HAP-1 (cell line): ENCODE measurements around the gene MTFR1L.

Experiments used
- DNase-seq, 2 experiments: peaks; one replicate each; pipeline ENCODE4 v3.0.0-alpha.2; 2016 to 2020; ENCODE audit warnings: low spot score in 2 of 2
- H3K27me3 ChIP-seq: fragments of 250-450 bp; sonication (Bioruptor Pico); 2 replicates; pipeline ENCODE4 v1.5.1; 2020; ENCODE audit warnings: low read depth, mild to moderate bottlenecking, moderate library complexity
- H3K36me3 ChIP-seq: fragments of 250-450 bp; sonication (Bioruptor Pico); replicated peaks from 2 replicates; pipeline ENCODE4 v1.5.1; 2020; ENCODE audit warnings: mild to moderate bottlenecking
- H3K4me1 ChIP-seq: fragments of 250-450 bp; sonication (Bioruptor Pico); 2 replicates; pipeline ENCODE4 v1.5.1; 2020; ENCODE audit warnings: mild to moderate bottlenecking
- H3K4me3 ChIP-seq: fragments of 250-450 bp; sonication (Bioruptor Pico); 2 replicates; pipeline ENCODE4 v1.5.1; 2020; ENCODE audit warnings: mild to moderate bottlenecking, moderate library complexity
- H3K9me3 ChIP-seq: fragments of 250-450 bp; sonication (Bioruptor Pico); 2 replicates; pipeline ENCODE4 v1.5.1; 2020; ENCODE audit warnings: mild to moderate bottlenecking, moderate library complexity
- in situ Hi-C: fragments of 300-500 bp; cut with MboI; formaldehyde crosslinking; loops from 3 replicates; pipeline ENCODE4 v1.14.3; 2020; ENCODE audit warnings: low sequenced_read_pairs, inconsistent platforms, mixed read lengths

The MTFR1L gene

DNA sequence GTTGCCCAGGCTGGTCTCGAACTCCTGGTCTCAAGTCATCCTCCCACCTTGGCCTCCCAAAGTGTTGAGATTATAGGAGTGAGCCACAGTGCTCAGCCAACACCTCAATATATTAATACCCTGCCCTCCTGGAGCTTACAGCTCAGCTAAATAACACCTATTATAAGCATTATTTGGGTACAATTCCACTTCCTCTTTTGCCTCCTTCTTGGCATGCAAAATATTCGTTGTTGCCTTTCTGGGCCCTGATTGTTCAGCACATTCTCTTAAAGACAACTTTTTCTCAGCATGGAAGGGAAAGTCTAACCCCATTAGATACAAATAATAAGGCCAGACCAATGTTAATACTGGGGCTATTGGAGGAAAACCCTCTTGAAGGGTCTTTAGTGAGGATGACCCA is 53.0 kb downstream of the MTFR1L start:
- peaks cover 15% of the 10 kb centered on the region for H3K4me1 ChIP-seq
- H3K4me3 ChIP-seq = no peak overlapping the region
- H3K9me3 ChIP-seq = no peaks in the 10 kb centered on the region
- DNase-seq = no peak
- no peaks in the 10 kb centered on the region for H3K36me3 ChIP-seq
- H3K27me3 ChIP-seq = no peaks in the 10 kb centered on the region
- in situ Hi-C loops = no loop called here

DNA sequence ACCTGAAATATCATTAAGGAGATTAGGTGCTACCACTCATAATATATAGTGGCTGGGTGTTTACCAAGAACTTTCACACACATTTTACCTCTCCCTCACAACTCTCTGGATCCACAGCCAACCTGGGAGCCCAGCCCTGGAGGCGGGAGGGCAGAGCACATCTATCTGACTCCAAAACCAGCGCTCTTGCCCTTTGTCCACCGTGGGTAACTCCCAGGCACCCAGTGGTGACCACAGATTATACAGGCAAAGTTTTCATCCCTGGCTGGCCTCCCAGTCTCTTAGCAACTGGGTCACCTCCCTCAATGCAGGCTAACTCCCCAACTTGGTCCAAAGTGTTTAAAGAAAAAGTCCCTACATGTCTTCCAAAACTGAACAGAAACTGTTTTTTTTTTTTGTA is 53.4 kb downstream of the MTFR1L start:
- H3K27me3 ChIP-seq = no peaks in the 10 kb centered on the region
- no peaks in the 10 kb centered on the region for H3K9me3 ChIP-seq
- H3K4me1 ChIP-seq = peaks cover 15% of the 10 kb centered on the region
- in situ Hi-C loops = no loop called here
- DNase-seq = no peak
- H3K4me3 ChIP-seq = no peak overlapping the region
- no peaks in the 10 kb centered on the region for H3K36me3 ChIP-seq

DNA sequence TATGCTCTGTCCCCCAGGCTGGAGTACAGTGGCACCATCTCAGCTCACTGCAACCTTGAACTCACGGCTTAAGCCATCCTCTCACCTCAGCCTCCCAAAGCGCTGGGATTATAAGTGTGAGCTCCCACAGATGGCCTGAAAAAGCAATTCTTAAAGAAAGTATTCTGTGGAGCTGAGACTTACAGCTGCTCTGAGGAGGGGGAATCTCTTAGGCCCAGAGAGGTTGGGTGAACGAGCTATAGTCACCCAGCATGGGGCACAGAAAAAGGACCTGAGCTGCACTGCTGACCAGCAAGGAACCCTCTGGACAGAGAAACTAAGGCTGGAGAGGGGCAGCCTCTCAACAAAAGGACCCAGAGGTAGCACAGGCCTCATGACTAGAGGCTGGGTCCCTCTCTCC is 54.5 kb downstream of the MTFR1L start:
- Histone ChIP-seq H3K9me3 (no peaks in the 10 kb centered on the region), H3K27me3 (no peaks in the 10 kb centered on the region), H3K4me1 (peaks cover 15% of the 10 kb centered on the region), H3K4me3 (no peak overlapping the region), H3K36me3 (no peaks in the 10 kb centered on the region)
- in situ Hi-C loops = no loop called here
- DNase-seq = no peak

DNA sequence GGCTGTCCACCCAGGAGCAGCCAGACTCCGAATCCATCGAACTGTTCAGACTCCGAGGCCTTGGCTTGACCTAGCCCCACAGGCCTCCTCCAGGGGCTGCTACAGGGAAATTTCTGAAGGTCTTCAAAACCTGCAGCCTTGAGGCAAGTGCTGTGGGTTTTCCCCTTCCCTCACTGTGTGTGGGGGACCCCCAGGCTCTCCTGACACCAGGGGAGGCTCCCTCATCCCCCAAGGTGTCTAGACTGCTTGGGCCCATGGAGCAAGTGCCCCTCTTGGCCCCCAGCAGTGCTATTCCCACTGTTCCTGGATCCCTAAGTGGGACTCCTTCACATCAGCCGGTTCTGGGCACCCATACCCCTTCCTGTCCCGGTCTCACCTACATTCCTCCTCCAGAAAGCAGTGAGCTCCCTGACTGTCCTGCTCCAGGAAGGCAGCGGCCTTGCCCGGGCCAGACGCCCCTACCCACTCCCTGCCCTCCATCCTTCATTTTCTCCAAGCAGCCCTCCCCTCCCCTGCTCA is 54.9 kb downstream of the MTFR1L start:
- DNase-seq = no peak
- H3K36me3 ChIP-seq = no peaks in the 10 kb centered on the region
- no peaks in the 10 kb centered on the region for H3K27me3 ChIP-seq
- peak overlapping the region; percentile 36 for H3K4me3 ChIP-seq
- in situ Hi-C loops = no loop called here
- H3K9me3 ChIP-seq = no peaks in the 10 kb centered on the region
- peaks cover 15% of the 10 kb centered on the region for H3K4me1 ChIP-seq

DNA sequence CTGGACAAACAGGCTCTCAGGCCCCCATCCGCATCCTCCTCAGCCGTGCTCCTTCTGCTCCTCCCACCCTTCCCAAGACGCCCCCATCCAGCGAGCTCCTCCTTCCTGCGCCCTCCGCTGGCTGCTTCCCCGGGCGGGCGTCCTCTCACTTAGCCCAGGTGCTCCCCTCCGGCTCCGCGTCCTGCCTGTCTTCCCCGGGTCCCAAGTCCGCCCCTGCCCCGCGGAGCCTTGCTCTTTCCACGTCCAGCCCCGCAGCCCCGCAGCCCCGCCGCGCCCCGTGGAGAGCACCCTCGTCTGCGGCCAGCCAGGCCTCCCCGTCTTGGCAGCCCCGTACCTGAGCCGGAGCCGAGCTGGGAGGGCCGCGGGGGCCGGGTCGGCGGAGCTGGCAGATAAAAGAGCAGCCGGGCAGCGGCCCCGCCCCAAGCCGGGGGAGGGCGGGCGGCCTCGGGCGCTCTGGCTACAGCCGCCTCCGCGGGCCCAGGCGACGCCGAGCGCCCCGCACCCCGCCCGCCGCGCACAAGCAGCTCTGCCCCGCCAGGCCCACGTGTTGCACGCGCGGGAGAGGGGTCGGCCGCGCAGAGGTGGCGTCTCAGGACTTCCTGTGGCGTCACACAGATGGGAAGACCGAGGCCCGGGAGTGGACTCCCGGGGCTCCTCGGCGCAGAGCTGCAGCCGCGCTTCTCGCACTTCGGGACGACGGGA is 55.6 kb downstream of the MTFR1L start, which contains the start of gene PAQR7:
Gene PAQR7 (minus strand): TSS at position 555 of the 702 bp plus-strand sequence. CDS start 11,869 bp downstream, outside the sequence.
- Histone ChIP-seq H3K36me3 (no peaks in the 10 kb centered on the region), H3K27me3 (no peaks in the 10 kb centered on the region), H3K4me3 (peak within 1 kb of the TSS; percentile 36), H3K9me3 (no peaks in the 10 kb centered on the region), H3K4me1 (peaks cover 15% of the 10 kb centered on the region)
- peak; percentile 55 to 82 for DNase-seq
- in situ Hi-C loops = no loop called here

DNA sequence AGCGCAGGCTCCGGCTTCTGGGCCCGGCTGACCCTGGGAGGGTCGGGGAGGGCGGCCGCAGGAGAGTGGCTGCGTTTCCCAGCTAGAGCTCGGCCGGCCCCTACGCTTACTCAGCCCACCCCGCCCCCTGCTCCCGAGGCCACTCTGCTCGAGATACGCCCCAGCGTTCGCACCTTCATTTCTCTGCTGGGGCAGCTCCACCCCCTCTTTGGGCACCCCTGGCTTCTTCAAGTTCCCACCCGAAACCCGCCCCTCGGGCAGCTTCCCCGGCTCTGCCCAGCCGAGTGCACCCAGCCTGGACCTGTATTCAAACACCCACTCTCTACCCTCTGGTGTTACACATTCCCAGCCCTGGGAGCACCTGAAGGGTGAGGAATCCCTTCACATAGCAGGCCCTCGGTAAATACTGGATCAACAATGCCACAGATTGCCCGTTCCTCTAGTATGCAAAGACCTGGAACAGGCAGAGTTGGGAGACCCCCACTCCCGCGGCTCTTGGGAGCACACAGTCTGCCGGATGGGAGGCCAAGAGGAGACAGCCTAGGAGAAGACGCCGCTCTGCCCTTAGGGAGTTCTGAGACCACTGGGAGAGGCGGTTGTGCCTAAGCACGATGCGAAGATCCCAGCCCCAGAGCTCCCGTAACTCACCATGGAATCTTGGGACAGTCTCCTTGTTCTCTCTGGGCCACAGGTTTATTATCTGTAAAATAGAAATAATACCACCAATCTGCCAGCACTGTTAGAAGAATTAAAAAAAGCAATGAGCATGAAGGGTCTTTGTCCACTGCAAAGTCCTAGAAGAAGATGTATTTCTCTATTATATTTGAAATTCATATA is 56.3 kb downstream of the MTFR1L start:
- in situ Hi-C loops = no loop called here
- Histone ChIP-seq H3K27me3 (no peaks in the 10 kb centered on the region), H3K36me3 (no peaks in the 10 kb centered on the region), H3K9me3 (no peaks in the 10 kb centered on the region), H3K4me3 (peak overlapping the region; percentile 15; the same call in 1 of the 2 replicates), H3K4me1 (peaks cover 15% of the 10 kb centered on the region)
- DNase-seq = no peak

DNA sequence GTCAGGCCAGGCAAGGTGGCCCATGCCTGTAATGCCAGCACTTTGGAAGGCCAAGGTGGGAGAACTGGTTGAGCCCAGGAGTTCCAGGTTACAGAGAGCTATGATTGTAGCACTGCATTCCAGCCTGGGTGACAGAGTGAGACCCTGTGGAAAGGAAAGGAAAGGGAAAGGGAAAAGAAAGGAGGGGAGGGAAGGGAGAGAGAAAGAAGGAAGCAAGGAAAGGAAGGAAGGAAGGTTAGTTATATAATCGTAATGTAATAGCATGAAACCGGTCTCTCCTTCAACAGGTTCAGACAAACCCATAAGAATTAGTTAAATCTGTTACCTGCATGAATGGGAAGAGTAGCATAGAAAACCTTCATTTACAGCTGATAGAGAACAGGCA is 56.9 kb downstream of the MTFR1L start:
- DNase-seq = no peak
- no peaks in the 10 kb centered on the region for H3K36me3 ChIP-seq
- H3K27me3 ChIP-seq = no peaks in the 10 kb centered on the region
- peaks cover 12% of the 10 kb centered on the region for H3K4me1 ChIP-seq
- H3K4me3 ChIP-seq = no peak overlapping the region
- in situ Hi-C loops = no loop called here
- no peaks in the 10 kb centered on the region for H3K9me3 ChIP-seq

DNA sequence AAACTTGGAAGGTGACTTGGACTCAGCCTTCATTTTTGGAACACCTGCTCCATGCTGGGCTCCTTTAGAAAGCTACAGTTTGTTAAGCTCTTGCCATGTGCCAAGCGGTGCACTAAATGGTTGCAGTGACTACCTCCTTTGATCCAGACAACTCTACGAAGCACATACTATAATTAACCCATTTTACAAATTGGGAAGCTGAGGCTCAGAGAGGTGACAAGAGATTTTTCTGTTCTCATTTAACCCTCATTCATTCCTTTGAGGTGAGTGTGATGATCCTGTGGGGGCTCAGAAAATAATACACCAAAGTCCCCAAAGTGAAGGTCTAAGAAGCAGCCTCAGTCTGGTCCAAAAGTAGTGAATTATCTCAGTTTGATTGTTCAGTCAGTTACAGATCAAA is 57.4 kb downstream of the MTFR1L start:
- H3K27me3 ChIP-seq = no peaks in the 10 kb centered on the region
- H3K36me3 ChIP-seq = no peaks in the 10 kb centered on the region
- in situ Hi-C loops = no loop called here
- no peak for DNase-seq
- H3K4me1 ChIP-seq = peaks cover 11% of the 10 kb centered on the region
- H3K9me3 ChIP-seq = no peaks in the 10 kb centered on the region
- H3K4me3 ChIP-seq = no peak overlapping the region

DNA sequence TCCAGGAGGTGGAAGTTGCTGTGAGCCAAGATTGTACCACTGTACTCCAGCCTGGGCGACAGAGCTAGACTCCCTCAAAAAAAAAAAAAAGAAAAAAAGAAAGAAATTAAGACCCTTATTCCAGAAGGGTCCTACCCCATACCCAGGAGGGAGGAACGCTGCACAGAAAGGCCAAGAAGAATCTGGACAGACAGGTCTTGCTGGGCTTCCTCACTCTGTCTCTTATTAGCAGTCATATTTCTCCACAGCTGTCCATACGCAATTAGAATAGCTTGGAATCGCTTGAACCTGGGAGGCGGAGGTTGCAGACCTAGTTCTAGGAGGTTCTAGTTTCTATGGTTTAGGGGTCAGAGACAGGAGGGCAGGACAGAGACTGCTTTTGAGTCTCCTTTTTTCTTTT is 58.9 kb downstream of the MTFR1L start:
- Histone ChIP-seq H3K36me3 (no peaks in the 10 kb centered on the region), H3K9me3 (no peaks in the 10 kb centered on the region), H3K4me3 (no peak overlapping the region), H3K27me3 (no peaks in the 10 kb centered on the region), H3K4me1 (peaks cover 11% of the 10 kb centered on the region)
- in situ Hi-C loops = no loop called here
- DNase-seq = no peak

DNA sequence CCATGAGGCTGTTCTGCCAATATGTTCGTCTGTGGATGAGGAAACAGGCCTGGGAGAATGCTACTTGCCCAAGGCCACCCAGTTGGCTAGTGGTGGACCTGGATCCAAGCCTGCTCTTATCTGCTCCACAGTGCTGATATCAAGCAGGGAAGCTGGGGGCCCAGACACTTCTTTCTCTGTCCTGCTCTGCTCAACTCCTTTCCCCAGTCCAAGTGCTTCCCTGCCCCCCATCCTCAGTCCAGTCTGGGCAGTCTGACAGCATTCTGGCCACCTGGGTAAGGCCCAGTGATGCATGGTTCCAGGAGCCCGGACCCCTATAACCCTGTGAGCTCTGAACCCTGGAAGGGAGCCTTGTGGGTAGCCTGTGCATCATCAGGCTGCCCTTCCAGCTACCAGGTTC is 59.9 kb downstream of the MTFR1L start:
- in situ Hi-C loops = no loop called here
- Histone ChIP-seq H3K4me3 (no peak overlapping the region), H3K27me3 (no peaks in the 10 kb centered on the region), H3K36me3 (no peaks in the 10 kb centered on the region), H3K4me1 (peaks cover 8% of the 10 kb centered on the region), H3K9me3 (no peaks in the 10 kb centered on the region)
- no peak for DNase-seq

DNA sequence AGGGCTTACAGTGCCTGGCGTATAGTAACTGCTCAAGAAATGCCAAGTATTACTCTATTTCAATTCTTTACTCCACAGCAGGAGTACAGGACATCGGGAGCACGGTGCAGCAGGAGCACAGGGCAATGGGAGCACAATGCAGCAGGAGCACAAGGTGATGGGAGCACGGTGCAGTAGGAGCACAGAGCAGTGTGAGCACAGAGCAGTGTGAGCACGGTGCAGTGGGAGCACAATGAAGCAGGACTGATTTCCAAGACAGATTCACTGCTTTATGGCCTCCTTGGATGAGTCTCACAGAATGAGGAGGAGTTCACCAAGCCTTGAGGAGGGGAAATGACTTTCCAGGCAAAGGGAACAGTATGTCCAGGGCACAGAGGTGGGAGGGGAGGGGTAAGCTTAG is 60.8 kb downstream of the MTFR1L start:
- no peak for DNase-seq
- Histone ChIP-seq H3K36me3 (no peaks in the 10 kb centered on the region), H3K4me1 (peaks cover 3% of the 10 kb centered on the region; the same call in 1 of the 2 replicates), H3K27me3 (no peaks in the 10 kb centered on the region), H3K4me3 (no peak overlapping the region), H3K9me3 (no peaks in the 10 kb centered on the region)
- in situ Hi-C loops = no loop called here

DNA sequence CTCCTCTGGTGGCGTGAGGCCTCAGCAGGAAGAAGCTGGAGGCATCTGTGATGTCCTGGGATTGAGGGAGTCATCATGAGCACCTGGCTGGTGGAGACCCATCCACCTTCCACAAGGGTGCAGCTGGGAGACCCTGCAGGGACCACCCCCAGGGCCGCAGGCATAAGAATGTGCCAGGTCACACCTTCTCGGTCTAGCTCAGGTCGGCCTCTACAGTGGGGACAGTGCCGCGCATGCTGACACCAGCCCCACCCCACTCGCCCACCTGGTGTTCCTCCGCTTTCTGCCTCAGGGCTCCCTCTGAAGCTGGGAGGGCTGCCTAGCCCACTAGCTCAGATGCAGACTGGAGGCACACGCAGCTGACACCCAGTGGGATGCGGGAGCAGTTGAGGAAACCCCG is 61.5 kb downstream of the MTFR1L start:
- no peaks in the 10 kb centered on the region for H3K27me3 ChIP-seq
- H3K9me3 ChIP-seq = no peaks in the 10 kb centered on the region
- in situ Hi-C loops = no loop called here
- H3K4me3 ChIP-seq = no peak overlapping the region
- H3K36me3 ChIP-seq = no peaks in the 10 kb centered on the region
- no peak for DNase-seq
- no peaks in the 10 kb centered on the region for H3K4me1 ChIP-seq
